GM23338 (cell line): Measurements from ENCODE around the gene CBLN3. TPM values are rescaled to one million over a fixed set of nuclear protein-coding genes. Genes with fewer than 3 reads are reported as not detected.

Source experiments
- ATAC-seq: fragments of 200-7000 bp; cut with Tn5 transposase; 3 replicates; pipeline ENCODE4 v1.9.1; 2020
- DNase-seq: peaks from one replicate; pipeline ENCODE4 v3.0.0-alpha.2; 2015; ENCODE audit warnings: low spot score
- H2AFZ ChIP-seq: fragments of 200-600 bp; sonication (generic); 2 replicates; pipeline ENCODE4 v1.8.0; 2016; ENCODE audit warnings: antibody characterized with exemption, mild to moderate bottlenecking, moderate library complexity
- H3F3A ChIP-seq: fragments of 200-600 bp; sonication (generic); replicated peaks from 2 replicates; pipeline ENCODE4 v1.8.0; 2017; ENCODE audit warnings: antibody characterized with exemption, mixed run types, low read depth
- H3K27ac ChIP-seq: fragments of 200-600 bp; sonication (generic); 2 replicates; pipeline ENCODE4 v1.6.1; 2016; ENCODE audit warnings: low read depth
- H3K27me3 ChIP-seq: fragments of 200-600 bp; sonication (generic); 2 replicates; pipeline ENCODE4 v1.8.0; 2016; ENCODE audit warnings: mild to moderate bottlenecking, mixed run types, moderate library complexity; ENCODE audit not compliant: insufficient read depth
- H3K36me3 ChIP-seq: fragments of 200-600 bp; sonication (generic); 2 replicates; pipeline ENCODE4 v1.8.0; 2016; ENCODE audit warnings: mild to moderate bottlenecking; ENCODE audit not compliant: insufficient read depth
- H3K4me1 ChIP-seq: fragments of 200-600 bp; sonication (generic); 2 replicates; pipeline ENCODE4 v1.8.0; 2016; ENCODE audit warnings: mild to moderate bottlenecking, moderate library complexity; ENCODE audit not compliant: insufficient read depth
- H3K4me2 ChIP-seq: fragments of 200-600 bp; sonication (generic); 2 replicates; pipeline ENCODE4 v1.7.1; 2017; ENCODE audit warnings: mixed run types
- H3K4me3 ChIP-seq: fragments of 200-600 bp; sonication (generic); 2 replicates; pipeline ENCODE4 v1.6.1; 2016; ENCODE audit warnings: mixed run types
- H3K79me2 ChIP-seq: fragments of 200-600 bp; sonication (generic); replicated peaks from 2 replicates; pipeline ENCODE4 v1.8.0; 2017; ENCODE audit warnings: mild to moderate bottlenecking; ENCODE audit not compliant: insufficient read depth
- H3K9me2 ChIP-seq: fragments of 200-600 bp; sonication (generic); 2 replicates; pipeline ENCODE4 v1.8.0; 2017; ENCODE audit not compliant: insufficient read depth
- H4K20me1 ChIP-seq: fragments of 200-600 bp; sonication (generic); replicated peaks from 2 replicates; pipeline ENCODE4 v1.8.0; 2017; ENCODE audit warnings: mild to moderate bottlenecking; ENCODE audit not compliant: insufficient read depth
- H3K27ac Mint-ChIP-seq: 2 replicates; pipeline ENCODE4 v1.8.0; 2020; ENCODE audit warnings: inconsistent platforms, mild to moderate bottlenecking, moderate library complexity, mixed read lengths
- H3K27me3 Mint-ChIP-seq: 3 replicates; pipeline ENCODE4 v1.8.0; 2022; ENCODE audit warnings: low read depth, mild to moderate bottlenecking, moderate library complexity, mixed read lengths, inconsistent platforms; ENCODE audit not compliant: insufficient read depth, poor library complexity
- H3K36me3 Mint-ChIP-seq: 3 replicates; pipeline ENCODE4 v1.8.0; 2021; ENCODE audit warnings: low read depth, mild to moderate bottlenecking, inconsistent platforms, moderate library complexity, mixed read lengths
- H3K4me1 Mint-ChIP-seq: 3 replicates; pipeline ENCODE4 v1.8.0; 2020; ENCODE audit warnings: mild to moderate bottlenecking, inconsistent platforms, mixed read lengths
- H3K4me3 Mint-ChIP-seq: 3 replicates; pipeline ENCODE4 v1.8.0; 2021; ENCODE audit warnings: moderate library complexity, mild to moderate bottlenecking, inconsistent platforms, mixed read lengths
- H3K9me3 Mint-ChIP-seq: 3 replicates; pipeline ENCODE4 v1.8.0; 2020; ENCODE audit warnings: moderate library complexity, mild to moderate bottlenecking, inconsistent platforms, mixed read lengths
- CREB1 ChIP-seq: fragments of 250-450 bp; sonication (Bioruptor Pico); IDR thresholded peaks from 2 replicates; pipeline ENCODE4 v1.5.0; 2020; ENCODE audit warnings: low read depth, mild to moderate bottlenecking, moderate library complexity
- CTCF ChIP-seq, 2 experiments: fragments of 200-600 bp in 1 of 2; sonication (generic) in 1 of 2; conservative IDR thresholded peaks; 2 replicates each; pipeline versions ENCODE4 v1.5.1 to v1.6.1; 2016 to 2017; ENCODE audit warnings: antibody characterized with exemption in 2 of 2, low read depth in 2 of 2, mild to moderate bottlenecking in 2 of 2, moderate library complexity in 1 of 2
- EZH2 ChIP-seq: fragments of 200-600 bp; sonication (generic); IDR thresholded peaks from one replicate; pipeline ENCODE4 v1.8.0; 2017; ENCODE audit warnings: antibody characterized with exemption, mild to moderate bottlenecking, low read depth; ENCODE audit not compliant: unreplicated experiment
- EZH2phosphoT487 ChIP-seq: fragments of 200-600 bp; sonication (generic); IDR thresholded peaks from one replicate; pipeline ENCODE4 v1.8.1; 2018; ENCODE audit warnings: antibody characterized with exemption; ENCODE audit not compliant: unreplicated experiment
- JUNB ChIP-seq: IDR thresholded peaks from one replicate; pipeline ENCODE4 v1.6.1; 2016; ENCODE audit warnings: antibody characterized with exemption; ENCODE audit not compliant: unreplicated experiment
- NANOG ChIP-seq: IDR thresholded peaks from 2 replicates; pipeline ENCODE4 v1.6.1; 2016; ENCODE audit warnings: antibody characterized with exemption, borderline replicate concordance
- POLR2AphosphoS5 ChIP-seq: IDR thresholded peaks from 2 replicates; pipeline ENCODE4 v1.6.1; 2016; ENCODE audit warnings: antibody characterized with exemption, low read depth
- REST ChIP-seq: IDR thresholded peaks from one replicate; pipeline ENCODE4 v1.6.1; 2018; ENCODE audit warnings: antibody characterized with exemption; ENCODE audit not compliant: unreplicated experiment
- STAT1 ChIP-seq: IDR thresholded peaks from one replicate; pipeline ENCODE4 v1.6.1; 2016; ENCODE audit warnings: antibody characterized with exemption; ENCODE audit not compliant: unreplicated experiment
- ZNF114 ChIP-seq: fragments of 250-450 bp; sonication (Bioruptor Pico); IDR thresholded peaks from 2 replicates; pipeline ENCODE4 v1.5.0; 2020; ENCODE audit warnings: mild to moderate bottlenecking, moderate library complexity
- ZNF331 ChIP-seq: fragments of 250-450 bp; sonication (Bioruptor Pico); IDR thresholded peaks from 2 replicates; pipeline ENCODE4 v1.5.0; 2020; ENCODE audit warnings: low read depth, mild to moderate bottlenecking, moderate library complexity
- polyA plus RNA-seq: library from polyadenylated mRNA; unstranded; fragments of >200 nt; fragmentation: Nextera tagmentation; extraction: Ambion mirVana; gene quantifications from 2 replicates; pipeline ENCODE4 v1.2.1, GENCODE V29; 2016
- total RNA-seq: library from RNA; depleted of rRNA; stranded (reverse); fragments of >200 nt; shearing (Covaris generic); gene quantifications from 2 replicates; pipeline ENCODE4 v1.2.3, GENCODE V29; 2014
- TF ChIP-seq, protein P1 (sequence below): fragments of 250-450 bp; sonication (Bioruptor Pico); IDR thresholded peaks from 2 replicates; pipeline ENCODE4 v1.5.0; 2020; ENCODE audit warnings: mild to moderate bottlenecking, moderate library complexity
- TF ChIP-seq, protein P2 (sequence below): IDR thresholded peaks from 2 replicates; pipeline ENCODE4 v1.6.1; 2016; ENCODE audit warnings: antibody characterized with exemption

Gene CBLN3
- total and polyA plus RNA-seq, 2 experiments from 2014 or later, result 0.07 to 0.19 TPM

DNA sequence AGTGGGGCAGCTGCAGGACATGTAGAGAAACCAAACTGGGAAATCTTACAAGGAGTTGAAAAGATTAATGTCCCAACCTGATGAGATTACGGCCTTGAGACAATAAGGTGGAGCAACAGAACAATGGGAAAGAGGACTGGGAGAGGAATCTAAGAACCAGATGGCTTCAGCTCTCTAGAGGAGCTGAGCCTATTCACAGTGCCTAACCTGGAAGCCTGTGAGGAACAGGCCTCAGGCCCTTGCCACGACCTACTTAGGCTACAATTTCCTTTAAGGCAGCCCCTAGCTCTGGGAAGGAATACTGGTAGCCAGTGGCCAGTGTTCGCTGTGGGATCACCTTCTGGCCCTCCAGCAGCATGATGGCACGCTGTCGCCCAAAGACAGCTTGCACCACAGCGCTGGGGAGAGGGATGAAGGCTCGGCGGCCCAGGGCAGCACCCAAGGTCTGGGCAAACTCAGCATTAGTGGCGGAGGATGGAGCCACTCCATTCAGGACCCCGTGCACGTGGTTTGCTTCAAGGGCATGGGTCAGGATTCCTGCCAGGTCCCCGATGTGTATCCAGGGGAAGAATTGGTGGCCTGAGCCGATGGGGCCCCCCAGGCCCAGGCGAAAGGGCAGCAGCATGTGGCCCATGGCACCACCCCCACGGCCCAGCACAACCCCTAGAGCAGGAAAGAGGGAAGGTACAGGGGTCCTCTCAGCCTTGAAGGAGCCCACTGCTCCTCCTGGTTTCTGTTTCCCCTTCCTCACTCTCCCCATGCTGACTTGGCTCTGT, 10.6 kb upstream of the CBLN3 start:
- H3F3A ChIP-seq, result peaks cover 7% of the 10 kb centered on the region; the same call in 1 of the 2 replicates
- peaks cover 7% of the 10 kb centered on the region; the same call in 1 of the 2 replicates for H3K36me3 ChIP-seq
- DNase-seq (no peak), ATAC-seq (no peak)
- Mint-ChIP-seq H3K27me3 (peaks cover 13% of the 10 kb centered on the region), H3K4me3 (no peak overlapping the region), H3K4me1 (peaks cover 9% of the 10 kb centered on the region; the same call in 2 of the 3 replicates), H3K9me3 (no peaks in the 10 kb centered on the region), H3K36me3 (peaks cover 43% of the 10 kb centered on the region), H3K27ac (no peak overlapping the region)
- no peak overlapping the region for H2AFZ ChIP-seq
- H3K27ac ChIP-seq, result no peak overlapping the region
- H3K4me2 ChIP-seq, result no peak overlapping the region
- H3K9me2 ChIP-seq, result no peaks in the 10 kb centered on the region
- no peaks in the 10 kb centered on the region for H3K27me3 ChIP-seq
- H3K79me2 ChIP-seq, result peaks cover 13% of the 10 kb centered on the region
- peaks cover 13% of the 10 kb centered on the region for H3K4me1 ChIP-seq
- no peaks in the 10 kb centered on the region; the same call in 1 of the 2 replicates for H4K20me1 ChIP-seq
- no peak overlapping the region for H3K4me3 ChIP-seq
- TF ChIP-seq ZNF114 (CRISPR knock-in tag) (no peak), NANOG (no peak), ZNF331 (no peak), EZH2 (no peak), EZH2phosphoT487 (no peak), REST (no peak), JUNB (no peak), STAT1 (no peak), CTCF (conservative IDR thresholded peaks at IDR 0.05; ENCODE audit: low read depth in 2 of 2) (no peak), CREB1 (CRISPR knock-in tag) (no peak), POLR2AphosphoS5 (no peak)
- TF ChIP-seq, protein P1, sequence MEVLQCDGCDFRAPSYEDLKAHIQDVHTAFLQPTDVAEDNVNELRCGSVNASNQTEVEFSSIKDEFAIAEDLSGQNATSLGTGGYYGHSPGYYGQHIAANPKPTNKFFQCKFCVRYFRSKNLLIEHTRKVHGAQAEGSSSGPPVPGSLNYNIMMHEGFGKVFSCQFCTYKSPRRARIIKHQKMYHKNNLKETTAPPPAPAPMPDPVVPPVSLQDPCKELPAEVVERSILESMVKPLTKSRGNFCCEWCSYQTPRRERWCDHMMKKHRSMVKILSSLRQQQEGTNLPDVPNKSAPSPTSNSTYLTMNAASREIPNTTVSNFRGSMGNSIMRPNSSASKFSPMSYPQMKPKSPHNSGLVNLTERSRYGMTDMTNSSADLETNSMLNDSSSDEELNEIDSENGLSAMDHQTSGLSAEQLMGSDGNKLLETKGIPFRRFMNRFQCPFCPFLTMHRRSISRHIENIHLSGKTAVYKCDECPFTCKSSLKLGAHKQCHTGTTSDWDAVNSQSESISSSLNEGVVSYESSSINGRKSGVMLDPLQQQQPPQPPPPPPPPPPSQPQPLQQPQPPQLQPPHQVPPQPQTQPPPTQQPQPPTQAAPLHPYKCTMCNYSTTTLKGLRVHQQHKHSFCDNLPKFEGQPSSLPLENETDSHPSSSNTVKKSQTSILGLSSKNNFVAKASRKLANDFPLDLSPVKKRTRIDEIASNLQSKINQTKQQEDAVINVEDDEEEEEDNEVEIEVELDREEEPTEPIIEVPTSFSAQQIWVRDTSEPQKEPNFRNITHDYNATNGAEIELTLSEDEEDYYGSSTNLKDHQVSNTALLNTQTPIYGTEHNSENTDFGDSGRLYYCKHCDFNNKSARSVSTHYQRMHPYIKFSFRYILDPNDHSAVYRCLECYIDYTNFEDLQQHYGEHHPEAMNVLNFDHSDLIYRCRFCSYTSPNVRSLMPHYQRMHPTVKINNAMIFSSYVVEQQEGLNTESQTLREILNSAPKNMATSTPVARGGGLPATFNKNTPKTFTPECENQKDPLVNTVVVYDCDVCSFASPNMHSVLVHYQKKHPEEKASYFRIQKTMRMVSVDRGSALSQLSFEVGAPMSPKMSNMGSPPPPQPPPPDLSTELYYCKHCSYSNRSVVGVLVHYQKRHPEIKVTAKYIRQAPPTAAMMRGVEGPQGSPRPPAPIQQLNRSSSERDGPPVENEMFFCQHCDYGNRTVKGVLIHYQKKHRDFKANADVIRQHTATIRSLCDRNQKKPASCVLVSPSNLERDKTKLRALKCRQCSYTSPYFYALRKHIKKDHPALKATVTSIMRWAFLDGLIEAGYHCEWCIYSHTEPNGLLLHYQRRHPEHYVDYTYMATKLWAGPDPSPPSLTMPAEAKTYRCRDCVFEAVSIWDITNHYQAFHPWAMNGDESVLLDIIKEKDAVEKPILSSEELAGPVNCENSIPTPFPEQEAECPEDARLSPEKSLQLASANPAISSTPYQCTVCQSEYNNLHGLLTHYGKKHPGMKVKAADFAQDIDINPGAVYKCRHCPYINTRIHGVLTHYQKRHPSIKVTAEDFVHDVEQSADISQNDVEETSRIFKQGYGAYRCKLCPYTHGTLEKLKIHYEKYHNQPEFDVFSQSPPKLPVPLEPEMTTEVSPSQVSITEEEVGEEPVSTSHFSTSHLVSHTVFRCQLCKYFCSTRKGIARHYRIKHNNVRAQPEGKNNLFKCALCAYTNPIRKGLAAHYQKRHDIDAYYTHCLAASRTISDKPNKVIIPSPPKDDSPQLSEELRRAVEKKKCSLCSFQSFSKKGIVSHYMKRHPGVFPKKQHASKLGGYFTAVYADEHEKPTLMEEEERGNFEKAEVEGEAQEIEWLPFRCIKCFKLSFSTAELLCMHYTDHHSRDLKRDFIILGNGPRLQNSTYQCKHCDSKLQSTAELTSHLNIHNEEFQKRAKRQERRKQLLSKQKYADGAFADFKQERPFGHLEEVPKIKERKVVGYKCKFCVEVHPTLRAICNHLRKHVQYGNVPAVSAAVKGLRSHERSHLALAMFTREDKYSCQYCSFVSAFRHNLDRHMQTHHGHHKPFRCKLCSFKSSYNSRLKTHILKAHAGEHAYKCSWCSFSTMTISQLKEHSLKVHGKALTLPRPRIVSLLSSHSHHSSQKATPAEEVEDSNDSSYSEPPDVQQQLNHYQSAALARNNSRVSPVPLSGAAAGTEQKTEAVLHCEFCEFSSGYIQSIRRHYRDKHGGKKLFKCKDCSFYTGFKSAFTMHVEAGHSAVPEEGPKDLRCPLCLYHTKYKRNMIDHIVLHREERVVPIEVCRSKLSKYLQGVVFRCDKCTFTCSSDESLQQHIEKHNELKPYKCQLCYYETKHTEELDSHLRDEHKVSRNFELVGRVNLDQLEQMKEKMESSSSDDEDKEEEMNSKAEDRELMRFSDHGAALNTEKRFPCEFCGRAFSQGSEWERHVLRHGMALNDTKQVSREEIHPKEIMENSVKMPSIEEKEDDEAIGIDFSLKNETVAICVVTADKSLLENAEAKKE, result no peak
- TF ChIP-seq, protein P2, sequence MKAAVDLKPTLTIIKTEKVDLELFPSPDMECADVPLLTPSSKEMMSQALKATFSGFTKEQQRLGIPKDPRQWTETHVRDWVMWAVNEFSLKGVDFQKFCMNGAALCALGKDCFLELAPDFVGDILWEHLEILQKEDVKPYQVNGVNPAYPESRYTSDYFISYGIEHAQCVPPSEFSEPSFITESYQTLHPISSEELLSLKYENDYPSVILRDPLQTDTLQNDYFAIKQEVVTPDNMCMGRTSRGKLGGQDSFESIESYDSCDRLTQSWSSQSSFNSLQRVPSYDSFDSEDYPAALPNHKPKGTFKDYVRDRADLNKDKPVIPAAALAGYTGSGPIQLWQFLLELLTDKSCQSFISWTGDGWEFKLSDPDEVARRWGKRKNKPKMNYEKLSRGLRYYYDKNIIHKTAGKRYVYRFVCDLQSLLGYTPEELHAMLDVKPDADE, result no peak
